ENCODE measurements around the gene CEP250. TPM values are rescaled to one million over a fixed set of nuclear protein-coding genes. Genes with fewer than 3 reads are reported as not detected.

The CEP250 gene
- total and polyA plus RNA-seq, 12 donors, result 4.8 to 18.8 (median 13.8) TPM

DNA sequence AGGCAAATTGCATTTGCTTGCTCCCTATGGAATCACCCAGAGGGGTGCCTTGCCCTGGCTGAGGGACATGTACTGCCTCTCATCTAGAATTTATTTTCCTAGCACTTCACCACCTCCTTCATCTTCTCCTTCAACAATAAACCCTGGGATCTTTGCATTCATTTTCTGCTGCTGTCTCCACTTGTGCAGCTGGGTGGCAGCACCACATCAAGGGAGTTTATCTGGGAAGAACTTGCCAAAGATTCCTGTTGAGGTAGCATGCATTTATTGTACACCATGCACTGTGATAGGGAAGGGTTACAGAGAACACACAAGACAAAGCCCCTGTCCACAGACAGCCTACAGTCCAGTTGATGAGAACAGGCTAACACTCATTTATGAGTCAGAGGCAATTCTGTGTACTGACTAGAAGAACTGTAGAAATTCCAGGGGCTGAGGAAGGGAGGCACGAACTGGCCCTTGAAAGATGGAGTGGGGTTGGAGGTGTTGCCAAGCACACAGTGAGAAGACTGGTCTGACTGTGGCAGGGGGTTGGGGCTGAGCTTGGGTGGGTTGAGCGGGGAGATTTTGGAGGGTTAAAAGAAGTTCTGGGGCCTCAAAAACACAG, 56.5 kb downstream of the CEP250 start:
- Histone ChIP-seq H3K27me3 (no peaks in the 10 kb centered on the region), H3K4me1 (peaks cover 0 to 6% (median 0%) of the 10 kb centered on the region in 9 donors), H3K4me3 (no peak overlapping the region), H3K27ac (no peak overlapping the region), H3K9me3 (no peaks in the 10 kb centered on the region), H3K36me3 (peaks cover 0 to 73% (median 25%) of the 10 kb centered on the region in 9 donors)
- DNase-seq (no peak), ATAC-seq (peak in 4 of 8 donors; percentile 28 to 45 (median 40))
- TF ChIP-seq CTCF (IDR thresholded peaks at IDR 0.05), result peak; percentile 41 to 68 (median 55)
- WGBS, 2 donors, result 90 to 95% methylated on average over 2 of the region's 2 CpGs
- intact Hi-C loops (cut with DNase I), result loop anchor here in 3 of 10 donors (5.0 to 10.0 kb wide), 2 partner anchors 185 to 373 kb away; partner anchors contain the start of genes NFS1 (in 1 of the 3) and ROMO1 (in 1 of the 3)

DNA sequence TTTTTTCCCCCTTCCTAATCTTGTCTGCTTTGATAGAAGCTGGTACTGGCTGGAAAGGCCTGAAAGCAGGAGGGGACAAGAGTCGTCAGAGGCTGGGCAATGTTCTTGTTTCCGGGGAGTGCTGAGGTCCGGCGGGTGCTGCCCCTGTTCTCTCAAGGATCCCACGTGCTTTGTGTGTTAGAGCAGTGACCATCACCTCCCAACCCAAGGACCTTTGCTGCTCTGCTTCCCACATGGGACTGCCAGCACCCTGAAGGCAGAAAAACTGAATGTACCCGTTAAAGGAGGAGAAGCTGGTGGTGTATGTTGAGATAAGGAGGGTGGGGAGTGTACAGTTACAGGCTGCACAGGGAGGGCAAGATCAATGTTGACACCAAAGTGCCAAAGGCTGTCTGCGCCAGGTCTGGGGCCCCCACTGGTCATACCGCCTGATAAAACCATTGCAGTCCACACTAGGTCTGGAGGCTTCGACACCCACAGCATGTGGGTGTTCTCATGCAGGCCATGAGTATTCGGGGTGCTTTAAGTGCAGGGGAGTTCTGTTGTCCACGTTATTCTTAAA, 59.1 kb downstream of the CEP250 start:
- no peak for TF ChIP-seq CTCF (IDR thresholded peaks at IDR 0.05)
- Histone ChIP-seq H3K27ac (no peak overlapping the region), H3K36me3 (peaks cover 0 to 48% (median 13%) of the 10 kb centered on the region in 9 donors), H3K4me3 (no peak overlapping the region), H3K27me3 (no peaks in the 10 kb centered on the region), H3K4me1 (peaks cover 0 to 8% (median 0%) of the 10 kb centered on the region in 9 donors), H3K9me3 (no peaks in the 10 kb centered on the region)
- ATAC-seq, result no peak
- intact Hi-C loops (cut with DNase I), result loop anchor here in 3 of 10 donors (5.0 to 10.0 kb wide), 2 partner anchors 183 to 370 kb away; partner anchors contain the start of genes NFS1 (in 1 of the 3) and ROMO1 (in 1 of the 3)
- WGBS, 2 donors, result 75 to 78% methylated on average over 11 of the region's 11 CpGs
- no peak for DNase-seq

DNA sequence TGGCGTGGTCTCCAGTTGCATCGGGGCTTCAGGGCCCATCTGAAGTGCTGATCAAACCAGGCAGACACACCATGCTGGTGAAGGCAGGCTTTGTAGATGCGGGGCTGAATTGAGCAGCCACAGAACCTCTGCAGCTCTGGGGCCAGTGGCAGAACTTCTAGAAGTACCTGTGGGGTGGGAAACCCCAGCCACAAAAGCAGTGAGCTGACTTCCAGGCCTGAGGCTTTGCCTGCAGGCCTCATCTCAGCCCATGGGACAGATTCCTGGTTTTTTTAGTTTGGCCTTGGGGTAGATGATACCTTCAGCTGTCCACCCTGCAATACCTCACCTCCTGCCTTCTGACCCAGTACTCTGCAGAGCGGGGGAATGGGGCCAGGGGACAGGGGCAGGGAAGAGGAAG, 59.9 kb downstream of the CEP250 start:
- no peak for TF ChIP-seq CTCF (IDR thresholded peaks at IDR 0.05)
- no peak for DNase-seq

DNA sequence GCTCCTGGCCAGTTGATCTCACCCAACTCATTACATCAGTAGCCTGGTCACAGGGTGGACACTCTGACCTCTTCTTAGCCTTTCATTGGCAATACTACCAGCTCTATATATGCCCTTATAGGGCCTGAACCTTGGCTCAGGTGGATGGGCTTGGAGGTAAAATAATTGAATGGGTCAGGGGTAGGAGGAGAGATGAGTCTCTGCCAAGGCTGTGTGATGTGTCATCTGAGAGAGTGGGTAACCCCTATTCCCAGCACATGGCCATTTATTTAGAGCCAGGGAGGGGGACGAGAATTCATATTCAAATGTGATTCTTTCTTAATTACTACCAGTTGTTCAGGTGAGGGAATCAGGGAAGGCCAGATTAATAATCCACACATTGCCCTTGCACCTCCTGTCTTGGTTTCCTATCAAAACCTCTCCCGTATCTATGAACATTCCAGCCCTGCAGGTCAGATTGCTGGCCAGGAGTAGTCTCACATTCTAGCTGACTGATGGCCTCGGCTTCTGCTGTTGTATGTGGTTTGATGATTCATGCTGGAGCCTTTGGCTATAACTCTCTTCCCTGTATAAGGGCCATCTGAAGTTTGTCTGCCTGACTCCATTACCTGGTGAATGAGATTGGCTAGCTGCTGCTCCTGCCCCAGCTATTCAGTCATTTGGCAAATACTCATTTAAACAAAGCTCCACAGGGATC, 60.7 kb downstream of the CEP250 start:
- Histone ChIP-seq H3K9me3 (no peaks in the 10 kb centered on the region), H3K36me3 (peaks cover 0 to 31% (median 5%) of the 10 kb centered on the region in 9 donors), H3K4me1 (peaks cover 0 to 8% (median 0%) of the 10 kb centered on the region in 9 donors), H3K4me3 (no peak overlapping the region), H3K27me3 (no peaks in the 10 kb centered on the region), H3K27ac (no peak overlapping the region)
- no peak for TF ChIP-seq CTCF (IDR thresholded peaks at IDR 0.05)
- DNase-seq (no peak), ATAC-seq (peak in 2 of 8 donors; percentile 54 to 58)
- intact Hi-C loops (cut with DNase I), result loop anchor here in 2 of 10 donors (10.0 kb wide), 1 partner anchor 369 kb away; no protein-coding TSS in a partner anchor
- WGBS, 2 donors, result 65 to 71% methylated on average over 3 of the region's 3 CpGs

More for the DNA sequence above, 59.9 kb downstream of the CEP250 start:
- Histone ChIP-seq H3K36me3 (peaks cover 0 to 39% (median 8%) of the 10 kb centered on the region in 9 donors), H3K4me3 (no peak overlapping the region), H3K27me3 (no peaks in the 10 kb centered on the region), H3K9me3 (no peaks in the 10 kb centered on the region), H3K27ac (no peak overlapping the region), H3K4me1 (peaks cover 0 to 8% (median 0%) of the 10 kb centered on the region in 9 donors)
- WGBS, 2 donors, result 97% methylated on average over 4 of the region's 4 CpGs
- no peak for ATAC-seq
- intact Hi-C loops (cut with DNase I), result loop anchor here in 2 of 10 donors (10.0 kb wide), 1 partner anchor 369 kb away; no protein-coding TSS in a partner anchor

Data from heart right ventricle (tissue), 16 donors.